OCI-LY3 (cell line): ENCODE data around the gene DAB1.

Experiments
- CTCF ChIP-seq: fragments of 200-600, 300-600 bp; sonication (generic); IDR thresholded peaks from 2 replicates; pipeline ENCODE4 v1.5.1; 2014; ENCODE audit warnings: antibody characterized with exemption, low read length, low read depth
- EZH2phosphoT487 ChIP-seq: fragments of 200-600 bp; shearing (Covaris generic); IDR thresholded peaks from 2 replicates; pipeline ENCODE4 v1.6.1; 2018; ENCODE audit warnings: antibody characterized with exemption, mixed run types, low read depth

- TF ChIP-seq EZH2phosphoT487 (no peak), CTCF (no peak)
Measured at GRCh38 chr1:57282411-57282810, 141.4 kb downstream of the DAB1 start.
